ENCODE measurements around the gene KCNJ14.
A peak's percentile ranks its signal among the peaks of the same experiment; 100 is the strongest.

KCNJ14 gene

DNA sequence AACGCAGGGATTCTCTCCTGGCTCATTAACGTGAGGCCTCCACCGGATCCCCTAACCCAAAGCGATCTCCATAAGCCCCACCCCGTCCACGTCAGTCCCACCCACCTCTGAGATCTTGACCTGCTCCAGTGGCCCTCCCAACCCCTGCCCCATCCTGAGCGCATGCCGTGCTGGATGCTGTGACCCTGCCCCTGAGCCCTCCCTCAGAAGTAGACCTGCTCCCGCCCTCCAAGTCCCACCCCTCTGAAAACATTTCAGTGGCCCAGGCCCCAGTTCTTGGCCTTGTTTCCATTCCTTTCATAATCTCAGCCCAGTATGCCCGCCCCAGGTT is 36.4 kb downstream of the KCNJ14 start:
- WGBS (ENCODE audit: extremely low coverage, insufficient coverage, low lambda C conversion rate): no CpG with 5 or more reads among the region's 10 CpGs
- H3K27ac ChIP-seq (ENCODE audit: low read depth, low read length): no peak overlapping the region
- H4K5ac ChIP-seq (ENCODE audit: low read length): no peak overlapping the region
- H3K36me3 ChIP-seq (ENCODE audit: control insufficient read depth, insufficient read depth, low read length): no peaks in the 10 kb centered on the region
- H2AK5ac ChIP-seq (ENCODE audit: low read length): no peak overlapping the region
- H3K4me2 ChIP-seq (ENCODE audit: low read length): peak overlapping the region; percentile 85
- H3K23ac ChIP-seq (ENCODE audit: low read length): no peak overlapping the region
- H3K9ac ChIP-seq (ENCODE audit: low read length): peak overlapping the region; percentile 70
- H3K79me1 ChIP-seq (ENCODE audit: low read length): no peaks in the 10 kb centered on the region
- H3K4ac ChIP-seq (ENCODE audit: low read depth, low read length): no peak overlapping the region
- DNase-seq: peak; percentile 92
- H3K79me2 ChIP-seq (ENCODE audit: control insufficient read depth, insufficient read depth, low read length): no peaks in the 10 kb centered on the region
- H3K56ac ChIP-seq (ENCODE audit: low read length): peak overlapping the region; percentile 76
- no peaks in the 10 kb centered on the region for H3K4me1 ChIP-seq (ENCODE audit: control insufficient read depth, low read depth, low read length)
- H2BK120ac ChIP-seq (ENCODE audit: low read depth, low read length): no peak overlapping the region
- H3K4me3 ChIP-seq (ENCODE audit: low read length): no peak overlapping the region
- H2BK5ac ChIP-seq (ENCODE audit: low read length): no peak overlapping the region
- no peak overlapping the region for H2BK15ac ChIP-seq (replicated peaks; ENCODE audit: low read depth)
- no peak overlapping the region for H3K18ac ChIP-seq (ENCODE audit: low read length)
- no peak overlapping the region for H4K8ac ChIP-seq (ENCODE audit: low read depth, low read length)
- H3K27me3 ChIP-seq (ENCODE audit: insufficient read depth, low read length, poor library complexity): no peaks in the 10 kb centered on the region

DNA sequence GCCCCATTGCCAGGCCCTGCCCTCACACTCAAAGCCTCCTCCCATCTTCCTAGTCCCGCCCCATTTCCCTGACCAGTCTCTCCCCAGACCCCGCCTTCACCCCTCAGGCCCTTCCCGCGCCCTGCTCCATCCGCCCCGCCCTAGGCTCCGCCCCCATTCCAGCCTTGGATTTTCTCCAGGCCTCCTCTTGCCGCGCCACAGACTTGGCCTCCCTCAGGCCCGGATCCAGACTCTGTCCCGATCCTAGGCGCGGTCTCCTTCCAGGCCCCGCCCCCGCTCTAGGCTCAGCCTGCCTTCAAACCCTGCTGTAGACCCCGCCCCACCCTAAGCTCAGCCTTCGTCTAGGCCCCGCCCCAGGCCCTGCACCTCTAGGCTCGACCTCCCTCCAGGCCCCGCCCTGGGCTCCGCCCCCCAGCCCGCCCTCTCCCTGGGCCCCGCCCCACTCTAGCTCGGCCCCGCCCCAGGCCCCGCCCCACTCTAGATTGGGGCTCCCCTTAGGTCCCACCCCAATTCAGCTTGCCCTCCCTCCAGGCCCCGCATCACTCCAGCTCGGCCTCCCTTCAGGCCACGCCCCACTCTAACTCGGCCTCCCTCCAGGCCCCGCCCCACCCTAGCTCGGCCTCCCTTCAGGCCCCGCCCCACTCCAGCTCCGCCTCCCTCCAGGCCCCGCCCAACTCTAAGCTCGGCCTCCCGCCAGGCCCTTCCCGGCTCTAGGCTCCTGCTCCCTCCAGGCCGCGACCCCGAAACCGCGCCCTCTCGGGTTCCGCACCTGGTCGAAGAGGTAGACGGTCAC is 37.7 kb downstream of the KCNJ14 start:
- Histone ChIP-seq H3K27me3 (ENCODE audit: insufficient read depth, low read length, poor library complexity) (no peaks in the 10 kb centered on the region), H2AK5ac (ENCODE audit: low read length) (no peak overlapping the region), H2BK120ac (ENCODE audit: low read depth, low read length) (no peak overlapping the region), H2BK15ac (replicated peaks; ENCODE audit: low read depth) (no peak overlapping the region), H3K18ac (ENCODE audit: low read length) (peak overlapping the region; percentile 71), H3K79me2 (ENCODE audit: control insufficient read depth, insufficient read depth, low read length) (no peaks in the 10 kb centered on the region), H4K8ac (ENCODE audit: low read depth, low read length) (no peak overlapping the region), H2BK5ac (ENCODE audit: low read length) (no peak overlapping the region), H3K23ac (ENCODE audit: low read length) (peak overlapping the region; percentile 98), H3K4me2 (ENCODE audit: low read length) (peak overlapping the region; percentile 83), H3K36me3 (ENCODE audit: control insufficient read depth, insufficient read depth, low read length) (no peaks in the 10 kb centered on the region), H3K4me3 (ENCODE audit: low read length) (peak overlapping the region; percentile 72), H3K27ac (ENCODE audit: low read depth, low read length) (peak overlapping the region; percentile 49), H4K5ac (ENCODE audit: low read length) (no peak overlapping the region), H3K79me1 (ENCODE audit: low read length) (no peaks in the 10 kb centered on the region), H3K56ac (ENCODE audit: low read length) (peak overlapping the region; percentile 97), H3K4ac (ENCODE audit: low read depth, low read length) (peak overlapping the region; percentile 64), H3K9ac (ENCODE audit: low read length) (peak overlapping the region; percentile 93), H3K4me1 (ENCODE audit: control insufficient read depth, low read depth, low read length) (no peaks in the 10 kb centered on the region)
- no CpG with 5 or more reads among the region's 47 CpGs for WGBS (ENCODE audit: extremely low coverage, insufficient coverage, low lambda C conversion rate)
- peak; percentile 99 for DNase-seq

- no peak overlapping the region for H2BK5ac ChIP-seq (ENCODE audit: low read length)
- peak overlapping the region; percentile 98 for H3K23ac ChIP-seq (ENCODE audit: low read length)
- no peak overlapping the region for H4K5ac ChIP-seq (ENCODE audit: low read length)
- WGBS (ENCODE audit: extremely low coverage, insufficient coverage, low lambda C conversion rate): no CpG with 5 or more reads among the region's 70 CpGs
- H3K36me3 ChIP-seq (ENCODE audit: control insufficient read depth, insufficient read depth, low read length): no peaks in the 10 kb centered on the region
- no peak overlapping the region for H2BK15ac ChIP-seq (replicated peaks; ENCODE audit: low read depth)
- H3K18ac ChIP-seq (ENCODE audit: low read length): peak overlapping the region; percentile 71
- no peaks in the 10 kb centered on the region for H3K79me2 ChIP-seq (ENCODE audit: control insufficient read depth, insufficient read depth, low read length)
- H3K4me2 ChIP-seq (ENCODE audit: low read length): peak overlapping the region; percentile 83
- peak overlapping the region; percentile 64 for H3K4ac ChIP-seq (ENCODE audit: low read depth, low read length)
- peak overlapping the region; percentile 72 for H3K4me3 ChIP-seq (ENCODE audit: low read length)
- H3K56ac ChIP-seq (ENCODE audit: low read length): peak overlapping the region; percentile 97
- H3K9ac ChIP-seq (ENCODE audit: low read length): peak overlapping the region; percentile 93
- no peak overlapping the region for H4K8ac ChIP-seq (ENCODE audit: low read depth, low read length)
- no peak overlapping the region for H2AK5ac ChIP-seq (ENCODE audit: low read length)
- no peaks in the 10 kb centered on the region for H3K79me1 ChIP-seq (ENCODE audit: low read length)
- no peak overlapping the region for H2BK120ac ChIP-seq (ENCODE audit: low read depth, low read length)
- no peaks in the 10 kb centered on the region for H3K27me3 ChIP-seq (ENCODE audit: insufficient read depth, low read length, poor library complexity)
- H3K4me1 ChIP-seq (ENCODE audit: control insufficient read depth, low read depth, low read length): no peaks in the 10 kb centered on the region
- H3K27ac ChIP-seq (ENCODE audit: low read depth, low read length): no peak overlapping the region
- DNase-seq: no peak
Measured at GRCh38 chr19:48493718-48494401, 38.5 kb downstream of the KCNJ14 start.

DNA sequence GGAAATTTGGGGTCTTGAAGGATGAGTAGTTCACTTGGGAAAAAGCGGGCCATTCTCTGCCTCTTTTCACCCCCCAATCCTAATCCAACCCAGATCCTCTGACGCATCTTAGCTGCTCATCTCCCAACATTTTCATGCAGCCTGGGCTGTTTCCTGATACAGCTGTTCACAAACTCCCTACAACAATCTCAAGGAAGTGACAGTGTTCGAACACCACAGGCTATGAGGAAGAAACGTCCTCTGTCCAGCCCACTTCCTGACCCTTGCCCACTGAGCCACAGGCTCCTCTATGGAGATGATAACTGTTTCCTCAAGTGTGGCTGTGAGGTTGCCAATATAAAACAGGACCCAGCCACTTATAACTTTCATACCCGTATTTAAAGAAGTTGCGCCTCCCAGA is 40.0 kb downstream of the KCNJ14 start:
- no peak overlapping the region for H3K27ac ChIP-seq (ENCODE audit: low read depth, low read length)
- H3K79me2 ChIP-seq (ENCODE audit: control insufficient read depth, insufficient read depth, low read length): no peaks in the 10 kb centered on the region
- no peak overlapping the region for H3K4me3 ChIP-seq (ENCODE audit: low read length)
- H3K27me3 ChIP-seq (ENCODE audit: insufficient read depth, low read length, poor library complexity): no peaks in the 10 kb centered on the region
- H3K4me2 ChIP-seq (ENCODE audit: low read length): no peak overlapping the region
- H2BK120ac ChIP-seq (ENCODE audit: low read depth, low read length): no peak overlapping the region
- no peaks in the 10 kb centered on the region for H3K36me3 ChIP-seq (ENCODE audit: control insufficient read depth, insufficient read depth, low read length)
- H3K4ac ChIP-seq (ENCODE audit: low read depth, low read length): no peak overlapping the region
- H3K4me1 ChIP-seq (ENCODE audit: control insufficient read depth, low read depth, low read length): no peaks in the 10 kb centered on the region
- H2BK15ac ChIP-seq (replicated peaks; ENCODE audit: low read depth): no peak overlapping the region
- H3K79me1 ChIP-seq (ENCODE audit: low read length): no peaks in the 10 kb centered on the region
- H3K9ac ChIP-seq (ENCODE audit: low read length): no peak overlapping the region
- no CpG with 5 or more reads among the region's 6 CpGs for WGBS (ENCODE audit: extremely low coverage, insufficient coverage, low lambda C conversion rate)
- H2BK5ac ChIP-seq (ENCODE audit: low read length): no peak overlapping the region
- H3K23ac ChIP-seq (ENCODE audit: low read length): no peak overlapping the region
- no peak overlapping the region for H2AK5ac ChIP-seq (ENCODE audit: low read length)
- H4K8ac ChIP-seq (ENCODE audit: low read depth, low read length): no peak overlapping the region
- H3K56ac ChIP-seq (ENCODE audit: low read length): peak overlapping the region; percentile 34
- DNase-seq: no peak
- no peak overlapping the region for H3K18ac ChIP-seq (ENCODE audit: low read length)
- H4K5ac ChIP-seq (ENCODE audit: low read length): no peak overlapping the region

DNA sequence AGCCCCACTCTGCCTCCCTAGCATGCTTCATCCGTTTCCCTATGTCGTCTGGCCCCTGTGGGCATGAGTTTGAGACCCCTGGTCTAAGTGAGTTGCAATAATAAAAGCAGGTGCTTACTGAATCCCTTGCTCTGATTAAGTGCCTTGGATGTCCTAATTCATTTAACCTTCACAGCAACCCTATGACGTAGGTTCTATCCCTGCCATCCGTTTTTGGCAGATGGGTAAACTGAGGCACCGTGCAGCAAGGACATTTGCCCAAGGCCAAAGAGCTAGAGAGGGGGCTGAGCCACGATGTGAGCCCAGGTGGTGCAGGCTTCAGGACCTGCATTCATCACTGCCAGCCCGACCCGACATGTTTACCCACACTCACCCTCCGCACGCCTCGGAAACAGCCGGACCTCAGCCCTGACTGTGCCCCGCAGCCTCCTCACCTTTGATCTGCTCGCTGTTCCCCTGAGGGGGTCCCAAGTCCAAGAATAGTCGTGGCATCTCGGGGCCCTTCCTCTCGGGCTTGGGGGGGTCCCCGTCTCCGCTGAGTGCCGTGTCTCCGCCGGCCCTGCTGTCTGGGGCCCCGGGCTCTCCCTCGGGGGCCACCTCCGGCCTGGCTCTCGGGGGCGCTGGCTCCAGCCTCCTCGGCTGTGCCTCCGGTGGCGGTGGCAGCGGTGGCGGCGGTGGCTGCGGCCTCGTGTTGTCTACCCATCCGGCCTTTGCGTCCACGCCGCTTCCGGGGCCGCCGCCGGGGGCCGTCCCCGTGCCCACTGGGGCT is 41.8 kb downstream of the KCNJ14 start:
- no peak overlapping the region for H2BK15ac ChIP-seq (replicated peaks; ENCODE audit: low read depth)
- WGBS (ENCODE audit: extremely low coverage, insufficient coverage, low lambda C conversion rate): no CpG with 5 or more reads among the region's 45 CpGs

More for the DNA sequence above, 41.8 kb downstream of the KCNJ14 start:
- Histone ChIP-seq H2AK5ac (ENCODE audit: low read length) (no peak overlapping the region), H3K18ac (ENCODE audit: low read length) (no peak overlapping the region), H3K27me3 (ENCODE audit: insufficient read depth, low read length, poor library complexity) (no peaks in the 10 kb centered on the region), H3K27ac (ENCODE audit: low read depth, low read length) (no peak overlapping the region), H3K4me2 (ENCODE audit: low read length) (no peak overlapping the region), H3K4me3 (ENCODE audit: low read length) (no peak overlapping the region), H4K5ac (ENCODE audit: low read length) (no peak overlapping the region), H3K36me3 (ENCODE audit: control insufficient read depth, insufficient read depth, low read length) (no peaks in the 10 kb centered on the region), H3K23ac (ENCODE audit: low read length) (no peak overlapping the region), H2BK120ac (ENCODE audit: low read depth, low read length) (no peak overlapping the region), H4K8ac (ENCODE audit: low read depth, low read length) (no peak overlapping the region), H3K4ac (ENCODE audit: low read depth, low read length) (no peak overlapping the region), H3K79me2 (ENCODE audit: control insufficient read depth, insufficient read depth, low read length) (no peaks in the 10 kb centered on the region), H3K9ac (ENCODE audit: low read length) (no peak overlapping the region), H3K79me1 (ENCODE audit: low read length) (no peaks in the 10 kb centered on the region), H3K56ac (ENCODE audit: low read length) (no peak overlapping the region), H2BK5ac (ENCODE audit: low read length) (no peak overlapping the region), H3K4me1 (ENCODE audit: control insufficient read depth, low read depth, low read length) (peaks cover 3% of the 10 kb centered on the region)
- no peak for DNase-seq
